Limb (tissue), 2 donors: ENCODE measurements around the gene SYTL5.
"Not testable (repeated sequence)": the region's sequence is repeated elsewhere in the genome, so short reads cannot be mapped to it uniquely, and the experiment has no call there.

Source experiments
- DNase-seq, 2 donors: peaks; one replicate each; pipeline ENCODE4 v3.0.0-alpha.2; 2016; ENCODE audit errors: extremely low spot score in 2 of 2

SYTL5 gene

GRCh38 chrX:38006291-38006690 lies at the start of gene SYTL5:
Gene SYTL5, plus strand, starts transcription at chrX:38006553. Its CDS starts 27,337 bp downstream, at chrX:38033890.
- no peak for DNase-seq

- peak in 1 of 2 donors; percentile 2 for DNase-seq
These were observed 47.7 kb upstream of the SYTL5 start for GRCh38 chrX:37958525-37959211.

- no peak for DNase-seq
These were observed 46.9 kb upstream of the SYTL5 start for GRCh38 chrX:37959212-37960021.

DNA sequence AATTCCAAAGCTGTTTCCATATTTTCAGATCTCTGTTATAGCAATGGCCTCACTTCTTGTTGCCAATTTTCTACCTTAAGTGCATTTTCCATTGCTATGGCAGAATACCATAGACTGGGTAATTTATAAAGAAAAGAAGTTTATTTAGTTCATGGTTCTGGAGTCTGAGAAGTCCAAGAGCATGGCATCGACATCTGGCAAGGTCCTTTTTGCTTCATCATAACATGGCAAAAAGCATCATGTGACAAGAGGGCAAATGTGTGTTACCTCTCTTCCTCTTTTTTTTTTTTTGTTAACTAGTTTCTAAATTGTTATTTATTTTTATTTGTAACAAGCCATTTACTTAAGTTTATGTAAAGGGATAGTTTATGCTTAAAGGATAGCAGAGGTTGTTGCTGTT lies 45.2 kb upstream of the SYTL5 start:
- no peak for DNase-seq

DNA sequence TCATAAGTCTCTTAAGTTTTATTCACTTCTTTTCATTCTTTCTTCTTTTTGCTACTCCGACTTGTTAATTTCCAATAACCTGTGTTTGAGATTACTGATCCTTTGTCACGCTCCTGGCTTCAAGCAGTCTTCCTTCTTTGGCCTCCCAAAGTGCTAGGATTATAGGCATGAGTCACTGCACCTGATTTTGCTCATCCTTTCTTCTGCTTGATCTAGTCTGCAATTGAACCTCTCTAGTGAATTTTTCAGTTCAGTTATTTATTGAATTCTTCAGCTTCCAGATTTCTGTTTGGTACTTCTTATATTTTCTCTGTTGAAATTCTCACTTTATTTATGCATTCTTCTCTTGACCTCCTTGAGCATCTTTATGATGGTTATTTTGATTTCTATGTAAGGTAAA lies 38.6 kb upstream of the SYTL5 start:
- no peak for DNase-seq

DNA sequence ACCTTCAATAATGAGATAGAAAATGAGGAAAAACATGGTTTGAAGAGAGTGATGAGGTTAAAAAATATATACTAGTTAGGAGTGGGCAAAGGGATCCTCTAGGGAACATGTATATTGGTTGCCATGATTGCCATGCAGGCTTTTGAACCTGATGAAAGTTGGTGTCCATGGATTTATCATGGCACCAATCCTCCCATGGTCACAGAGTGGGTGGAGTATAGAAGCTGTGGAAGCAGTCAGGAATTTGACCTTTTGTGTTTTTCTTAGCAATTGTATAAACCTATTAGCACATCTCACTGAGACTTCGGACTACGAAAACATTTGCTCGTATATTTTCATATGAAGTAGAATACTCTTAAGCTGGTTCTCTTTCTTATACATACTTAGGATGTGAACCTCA lies 30.9 kb upstream of the SYTL5 start:
- no peak for DNase-seq

DNA sequence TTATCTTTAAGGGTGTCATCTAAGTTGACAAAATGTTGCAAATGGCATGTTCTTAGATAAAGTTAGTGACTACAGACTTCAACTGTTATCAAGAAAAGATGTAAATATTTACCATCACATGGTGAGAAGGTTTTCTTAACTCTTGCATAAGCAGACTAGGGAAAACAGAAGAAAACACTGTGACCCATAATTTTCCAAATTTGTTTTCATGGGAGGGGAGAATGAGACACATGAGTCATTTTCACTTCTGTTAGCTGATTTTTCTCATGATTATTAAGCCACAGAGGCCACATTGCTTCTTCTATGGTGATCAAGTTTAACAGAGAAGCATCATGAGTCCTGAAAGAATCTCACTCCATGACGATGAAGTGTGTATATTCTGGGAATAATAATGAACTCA lies 30.2 kb upstream of the SYTL5 start:
- DNase-seq, result no peak

DNA sequence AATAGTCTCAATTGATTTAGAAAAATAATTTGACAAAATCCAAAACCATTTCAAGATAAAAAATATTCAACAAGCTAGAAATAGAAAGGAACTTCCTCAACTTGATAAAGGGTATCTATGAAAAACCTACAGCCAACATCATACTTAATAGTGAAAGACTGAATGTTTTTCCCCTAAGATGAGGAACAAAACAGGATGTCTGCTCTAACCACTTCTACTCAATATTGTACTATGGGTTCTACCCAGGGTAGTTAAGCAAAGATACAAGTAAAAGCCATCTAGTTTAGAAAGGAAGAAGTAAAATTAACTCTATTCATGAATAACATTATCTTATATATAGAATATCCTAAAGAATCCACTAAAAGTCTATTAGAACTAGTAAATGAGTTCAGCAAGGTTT lies 21.5 kb upstream of the SYTL5 start:
- DNase-seq, result no peak

- DNase-seq, result no peak
These were observed 19.5 kb upstream of the SYTL5 start for GRCh38 chrX:37986893-37987292.

- no peak for DNase-seq
These were observed 17.0 kb upstream of the SYTL5 start for GRCh38 chrX:37989304-37989703.

GRCh38 chrX:37991303-37991702 lies 15.1 kb upstream of the SYTL5 start:
- DNase-seq, result not testable (repeated sequence)

DNA sequence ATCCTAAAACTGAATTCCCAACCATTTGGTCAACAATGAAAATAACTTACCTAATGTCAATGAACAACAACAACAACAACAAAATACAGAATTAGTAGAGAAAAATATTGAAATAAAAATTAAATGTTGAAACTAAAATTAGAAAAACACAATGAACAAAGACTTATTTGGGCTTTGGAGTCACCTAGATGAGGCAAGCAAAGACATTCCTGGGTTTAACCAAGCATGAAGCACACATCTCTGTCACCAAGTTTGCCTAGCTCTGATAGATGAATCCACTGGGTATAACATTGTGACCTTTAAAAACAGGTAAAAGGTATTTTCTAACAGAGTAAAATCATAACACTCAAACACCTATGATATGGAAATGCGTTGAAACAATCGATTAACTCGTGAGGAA lies 13.2 kb upstream of the SYTL5 start:
- DNase-seq, result no peak

DNA sequence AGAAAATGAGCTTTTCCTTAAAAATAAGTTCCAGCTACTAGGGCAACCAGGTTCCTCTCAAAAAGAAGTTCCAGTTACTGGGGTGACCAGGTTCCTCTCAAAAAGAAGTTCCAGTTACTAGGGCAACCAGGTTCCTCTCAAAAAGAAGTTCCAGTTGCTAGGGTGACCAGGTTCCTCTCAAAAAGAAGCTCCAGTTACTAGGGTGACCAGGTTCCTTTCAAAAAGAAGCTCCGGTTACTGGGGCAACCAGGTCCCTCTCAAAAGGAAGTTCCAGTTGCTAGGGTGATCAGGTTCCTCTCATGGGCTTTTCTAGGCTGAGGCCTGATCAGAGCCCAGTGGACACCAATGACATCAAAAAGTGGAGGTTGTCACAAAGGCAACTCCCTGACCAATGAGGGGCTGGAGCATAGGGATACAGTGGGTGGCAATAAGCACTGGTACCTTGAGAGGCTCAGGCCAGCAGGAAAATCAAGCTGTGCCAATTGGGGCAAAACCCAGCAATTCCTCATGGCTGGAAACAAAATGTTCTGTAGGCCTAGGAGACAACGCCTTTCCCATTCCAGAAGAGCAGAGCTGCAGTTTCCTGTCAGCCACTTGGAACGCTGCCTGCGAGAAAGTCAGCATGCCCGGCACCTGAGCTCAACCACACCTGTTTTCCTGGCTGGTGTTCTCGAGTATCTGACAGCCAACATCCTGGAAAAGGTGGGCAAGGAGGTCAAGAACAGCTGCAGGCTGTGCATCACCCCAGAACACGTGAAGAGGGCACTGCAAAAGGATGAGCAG lies 12.3 kb upstream of the SYTL5 start:
- no peak for DNase-seq

- DNase-seq, result no peak
These were observed 10.9 kb upstream of the SYTL5 start for GRCh38 chrX:37995428-37995827.

DNA sequence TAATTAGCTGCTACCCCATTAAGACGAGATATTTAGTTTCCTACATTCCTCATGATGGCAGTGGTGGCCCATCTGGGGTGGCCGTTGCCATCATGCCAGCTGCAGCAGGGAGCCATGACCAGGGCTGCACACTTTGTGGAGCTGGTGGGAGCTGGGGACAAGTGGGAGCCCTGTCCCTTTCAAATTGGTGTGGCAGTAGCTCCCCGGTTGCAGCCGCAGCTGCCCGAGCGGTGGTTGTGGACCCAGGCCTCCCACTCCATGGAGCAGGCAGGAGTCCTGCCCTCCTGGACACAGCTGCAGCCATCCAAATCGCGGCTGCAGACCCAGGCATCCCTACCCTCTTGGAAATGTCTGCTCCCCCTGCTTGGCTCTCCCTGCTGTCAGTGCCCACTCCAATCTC lies 9.3 kb upstream of the SYTL5 start:
- DNase-seq, result no peak

DNA sequence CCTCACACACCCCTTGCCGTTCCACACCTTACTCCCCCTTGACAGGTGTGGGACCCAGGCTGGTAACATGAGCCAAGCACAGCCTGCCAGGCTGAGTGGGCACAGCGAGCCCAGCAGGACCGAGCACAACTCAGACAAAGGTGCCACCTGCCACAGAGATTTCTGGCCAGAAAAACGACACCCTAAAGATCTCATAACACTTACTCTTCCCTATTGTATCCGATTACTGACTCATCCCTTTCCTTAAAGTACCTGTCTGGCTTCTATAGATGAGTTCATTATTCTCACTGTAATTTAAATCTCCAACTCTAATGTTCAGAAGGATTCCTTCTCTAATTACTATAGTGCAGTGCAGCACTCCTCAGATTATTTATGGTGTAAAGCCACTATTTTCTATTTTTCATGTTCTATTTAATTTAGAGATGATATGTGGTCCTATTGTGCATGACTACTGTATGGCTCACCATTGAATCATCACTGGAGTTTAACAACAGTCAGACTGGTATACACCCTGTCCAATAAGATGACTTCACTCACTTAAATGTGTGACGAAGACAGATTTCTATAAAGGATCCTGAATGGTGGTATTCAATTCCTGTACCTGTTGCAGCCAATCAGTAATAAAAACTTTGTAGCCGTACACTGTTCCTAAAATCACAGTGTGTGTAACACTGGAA lies 7.6 kb upstream of the SYTL5 start:
- DNase-seq, result no peak

DNA sequence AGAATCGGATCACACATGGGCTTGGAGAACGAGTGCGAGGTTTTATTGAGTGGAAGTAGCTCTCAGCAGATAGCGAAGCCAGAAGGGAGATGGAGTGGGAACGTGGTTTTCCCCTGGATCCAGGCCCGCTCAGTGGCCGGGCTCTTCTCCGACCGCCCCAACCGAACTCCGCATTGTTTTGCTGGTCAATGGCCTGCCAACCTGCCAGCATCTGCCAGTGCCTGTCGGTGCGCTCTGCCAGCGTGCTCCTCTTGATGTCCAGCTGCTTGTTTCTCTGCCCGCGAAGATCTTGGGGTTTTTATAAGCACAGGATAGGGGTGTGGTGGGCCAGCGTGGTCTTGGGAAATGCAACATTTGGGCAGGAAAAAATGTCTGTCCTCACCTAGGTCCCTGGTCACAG lies 5.6 kb upstream of the SYTL5 start:
- DNase-seq, result no peak

DNA sequence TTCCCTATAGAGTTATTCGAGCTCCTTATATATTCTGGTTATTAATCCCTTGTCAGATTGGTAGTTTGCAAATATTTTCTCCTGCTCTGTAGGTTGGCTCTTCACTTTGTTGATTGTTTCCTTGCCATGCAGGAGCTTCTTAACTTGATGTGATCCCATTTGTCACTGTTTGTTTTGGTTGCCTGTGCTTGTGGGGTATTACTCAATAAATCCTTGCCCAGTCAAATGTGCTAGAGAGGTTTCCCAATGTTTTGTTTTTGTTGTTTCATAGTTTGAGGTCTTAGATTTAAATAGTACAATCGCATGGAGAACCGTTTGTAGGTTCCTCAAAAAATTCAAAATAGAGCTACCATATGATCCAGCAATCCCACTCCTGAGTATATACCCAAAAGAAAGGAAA lies 2.3 kb upstream of the SYTL5 start:
- DNase-seq, result no peak

DNA sequence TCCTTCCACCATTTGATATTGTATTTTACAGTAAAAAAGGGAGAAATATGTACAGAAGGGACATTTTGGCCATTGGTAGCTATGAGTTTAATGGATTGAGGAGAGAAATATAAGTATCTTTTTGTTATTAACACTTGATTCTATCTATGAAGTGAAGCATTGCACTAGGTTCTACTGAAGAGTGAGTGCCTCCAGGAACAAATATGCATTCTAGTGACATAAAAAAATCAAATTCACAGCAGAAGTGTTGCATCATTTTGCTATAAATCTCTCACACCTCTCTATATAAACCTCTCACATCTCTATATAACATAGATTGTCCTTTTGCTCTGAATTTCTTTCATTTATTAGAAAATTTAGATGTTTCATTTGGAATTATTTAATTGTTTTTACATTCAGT lies 425 bp downstream of the SYTL5 start:
- no peak for DNase-seq

- DNase-seq, result no peak
These were observed 2.3 kb downstream of the SYTL5 start for GRCh38 chrX:38008658-38009057.

GRCh38 chrX:38009641-38010040 lies 3.3 kb downstream of the SYTL5 start:
- DNase-seq, result no peak
